DND-41 (cell line): ENCODE measurements around the gene C1QTNF5.

ENCODE experiments used
- ATAC-seq: fragments of 200-7000 bp; cut with Tn5 transposase; 3 replicates; pipeline ENCODE4 v1.9.1; 2021; ENCODE audit warnings: low read depth; ENCODE audit not compliant: insufficient read depth
- DNase-seq: peaks from one replicate; pipeline ENCODE4 v3.0.0-alpha.2; 2020
- H2AFZ ChIP-seq: 2 replicates; pipeline ENCODE4 v1.6.0; 2012; ENCODE audit warnings: low read depth, low read length
- H3K27ac ChIP-seq: 2 replicates; pipeline ENCODE4 v1.5.1; 2012; ENCODE audit warnings: low read length, inconsistent platforms
- H3K27me3 ChIP-seq: fragments of 200-600 bp; sonication (generic); 2 replicates; pipeline ENCODE4 v1.6.0; 2012; ENCODE audit warnings: low read length, mild to moderate bottlenecking, inconsistent platforms; ENCODE audit not compliant: insufficient read depth, poor library complexity
- H3K36me3 ChIP-seq: 2 replicates; pipeline ENCODE4 v1.5.1; 2012; ENCODE audit warnings: low read length, inconsistent platforms; ENCODE audit not compliant: insufficient read depth
- H3K4me1 ChIP-seq: 2 replicates; pipeline ENCODE4 v1.5.1; 2012; ENCODE audit warnings: mild to moderate bottlenecking, low read length; ENCODE audit not compliant: insufficient read depth
- H3K4me2 ChIP-seq: 2 replicates; pipeline ENCODE4 v1.6.0; 2012; ENCODE audit warnings: mild to moderate bottlenecking, moderate library complexity, low read length, inconsistent platforms; ENCODE audit not compliant: insufficient read depth
- H3K4me3 ChIP-seq, 2 experiments: fragments of 200-600 bp in 1 of 2; shearing (Covaris generic) in 1 of 2; 2 replicates each; pipeline ENCODE4 v1.5.1; 2012 to 2016; ENCODE audit warnings: inconsistent platforms in 2 of 2, low read length in 2 of 2, mild to moderate bottlenecking in 2 of 2, low read depth in 1 of 2, moderate library complexity in 1 of 2
- H3K79me2 ChIP-seq: 2 replicates; pipeline ENCODE4 v1.6.0; 2012; ENCODE audit warnings: low read length, inconsistent platforms; ENCODE audit not compliant: insufficient read depth
- H3K9ac ChIP-seq: 2 replicates; pipeline ENCODE4 v1.6.0; 2012; ENCODE audit warnings: low read depth, mild to moderate bottlenecking, inconsistent platforms, low read length, moderate library complexity
- H3K9me3 ChIP-seq: 2 replicates; pipeline ENCODE4 v1.5.1; 2012; ENCODE audit warnings: low read length, moderate library complexity, mild to moderate bottlenecking, inconsistent platforms; ENCODE audit not compliant: insufficient read depth, severe bottlenecking
- H4K20me1 ChIP-seq: 2 replicates; pipeline ENCODE4 v1.6.0; 2012; ENCODE audit warnings: low read length; ENCODE audit not compliant: insufficient read depth
- EZH2 ChIP-seq: IDR thresholded peaks from 3 replicates; pipeline ENCODE4 v1.6.1; 2012; ENCODE audit warnings: borderline replicate concordance, low read depth, mild to moderate bottlenecking, moderate library complexity, low read length, inconsistent platforms; ENCODE audit not compliant: severe bottlenecking
- TF ChIP-seq, protein P1 (sequence below): IDR thresholded peaks from 2 replicates; pipeline ENCODE4 v1.5.1; 2012; ENCODE audit warnings: borderline replicate concordance, low read length, moderate library complexity, mild to moderate bottlenecking; ENCODE audit not compliant: poor library complexity, severe bottlenecking; ENCODE audit errors: extremely low read depth

C1QTNF5 gene

DNA sequence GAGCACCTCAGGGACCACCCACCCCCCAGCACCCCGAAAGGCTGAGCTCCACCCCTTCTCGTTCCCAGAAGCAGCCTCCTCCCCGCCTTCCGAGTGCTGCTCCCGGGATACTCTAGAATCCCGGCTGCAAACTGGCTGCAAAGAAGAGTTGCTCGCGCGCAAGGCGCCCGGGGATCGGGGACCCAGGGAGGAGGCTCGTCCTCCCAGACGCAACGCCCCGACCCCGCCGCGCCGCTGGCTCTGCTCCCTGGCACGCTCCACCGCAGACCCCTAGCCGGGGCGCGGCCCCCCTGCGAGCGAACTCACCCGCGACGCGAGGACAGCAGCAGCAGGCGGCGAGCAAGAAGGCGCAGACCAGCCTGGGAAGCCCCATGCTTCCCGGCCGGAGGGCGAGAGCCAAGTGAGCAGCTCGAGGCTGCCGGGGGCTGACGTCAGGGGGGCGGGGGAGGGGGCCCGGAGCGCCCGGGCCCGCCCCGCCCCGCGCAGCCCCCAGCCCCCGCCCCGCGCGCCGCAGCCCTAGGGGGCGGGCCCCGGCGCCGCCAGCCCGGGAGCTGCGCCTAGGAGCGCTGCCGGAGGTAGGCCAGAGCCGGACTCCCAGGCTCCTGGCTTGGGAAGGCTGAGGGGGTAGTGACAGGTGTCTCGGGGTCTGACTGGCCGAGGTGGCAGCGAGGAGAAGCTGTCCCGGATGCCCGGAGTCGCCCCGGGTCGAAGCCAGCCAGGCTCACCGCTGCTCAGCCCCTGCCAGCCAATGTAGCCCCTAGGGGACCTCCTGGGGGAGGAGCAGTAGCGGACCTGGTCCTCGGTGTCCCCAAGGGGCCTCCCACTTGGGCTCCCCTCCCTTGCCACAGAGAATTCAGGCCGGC, 23.7 kb downstream of the C1QTNF5 start, which contains the start of gene MCAM:
Gene MCAM (minus strand): TSS at position 402 of the 863 bp plus-strand sequence. CDS start 29 bp downstream, at position 373.
- Histone ChIP-seq H4K20me1 (peaks cover 19% of the 10 kb centered on the region), H3K4me1 (peaks cover 39% of the 10 kb centered on the region), H3K4me2 (peak within 1 kb of the TSS; percentile 97), H3K27ac (no peak within 1 kb of the TSS), H3K79me2 (no peaks in the 10 kb centered on the region), H3K9me3 (no peaks in the 10 kb centered on the region), H3K27me3 (peaks cover 53% of the 10 kb centered on the region), H2AFZ (peak within 1 kb of the TSS; percentile 70), H3K9ac (peak within 1 kb of the TSS; percentile 64), H3K4me3 (peak within 1 kb of the TSS; percentile 37 to 65; a peak in 3 of 4 replicates), H3K36me3 (no peaks in the 10 kb centered on the region)
- TF ChIP-seq, protein P1, sequence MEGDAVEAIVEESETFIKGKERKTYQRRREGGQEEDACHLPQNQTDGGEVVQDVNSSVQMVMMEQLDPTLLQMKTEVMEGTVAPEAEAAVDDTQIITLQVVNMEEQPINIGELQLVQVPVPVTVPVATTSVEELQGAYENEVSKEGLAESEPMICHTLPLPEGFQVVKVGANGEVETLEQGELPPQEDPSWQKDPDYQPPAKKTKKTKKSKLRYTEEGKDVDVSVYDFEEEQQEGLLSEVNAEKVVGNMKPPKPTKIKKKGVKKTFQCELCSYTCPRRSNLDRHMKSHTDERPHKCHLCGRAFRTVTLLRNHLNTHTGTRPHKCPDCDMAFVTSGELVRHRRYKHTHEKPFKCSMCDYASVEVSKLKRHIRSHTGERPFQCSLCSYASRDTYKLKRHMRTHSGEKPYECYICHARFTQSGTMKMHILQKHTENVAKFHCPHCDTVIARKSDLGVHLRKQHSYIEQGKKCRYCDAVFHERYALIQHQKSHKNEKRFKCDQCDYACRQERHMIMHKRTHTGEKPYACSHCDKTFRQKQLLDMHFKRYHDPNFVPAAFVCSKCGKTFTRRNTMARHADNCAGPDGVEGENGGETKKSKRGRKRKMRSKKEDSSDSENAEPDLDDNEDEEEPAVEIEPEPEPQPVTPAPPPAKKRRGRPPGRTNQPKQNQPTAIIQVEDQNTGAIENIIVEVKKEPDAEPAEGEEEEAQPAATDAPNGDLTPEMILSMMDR: no peak
- TF ChIP-seq EZH2: peak; percentile 11
- peak; percentile 45 for ATAC-seq
- peak; percentile 39 for DNase-seq

DNA sequence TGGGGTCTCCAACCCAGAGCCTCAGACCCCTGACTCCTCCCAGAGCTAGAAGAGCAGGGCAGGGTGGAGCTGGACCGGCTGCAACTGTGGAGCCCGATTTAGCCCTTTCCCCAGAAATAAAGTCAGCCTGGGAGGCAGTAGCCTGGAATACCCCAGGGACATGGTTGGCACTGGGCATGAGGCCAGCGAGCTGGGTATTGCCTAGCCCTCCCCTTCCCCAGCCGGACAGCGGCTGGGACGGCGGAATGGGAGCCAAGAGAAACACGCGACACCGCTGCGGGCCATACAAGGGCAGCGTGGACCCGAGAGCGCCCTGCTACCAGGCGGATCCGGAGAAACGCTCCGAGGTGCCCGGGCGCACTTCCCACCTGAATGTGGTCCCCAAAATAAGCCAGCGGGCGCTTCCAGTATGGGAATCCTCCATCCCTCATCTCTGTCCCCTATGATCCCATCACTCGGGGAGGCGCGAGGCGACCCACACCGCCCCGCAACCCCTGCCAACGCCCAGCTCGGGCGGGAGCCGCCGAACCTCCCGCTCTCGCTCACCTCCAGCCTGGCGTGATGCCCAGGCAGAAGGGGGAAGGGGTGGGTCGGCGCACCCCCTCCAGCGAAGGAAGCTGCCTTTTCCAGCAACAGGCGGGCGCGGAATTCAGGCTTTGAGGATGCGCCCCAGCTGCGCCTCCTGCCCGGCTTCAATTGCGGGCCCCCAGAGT, 24.5 kb downstream of the C1QTNF5 start:
- Histone ChIP-seq H3K27ac (no peak overlapping the region), H2AFZ (peak overlapping the region; percentile 70; the same call in 1 of the 2 replicates)
- peak; percentile 92 for TF ChIP-seq EZH2
- TF ChIP-seq, protein P1: no peak

DNA sequence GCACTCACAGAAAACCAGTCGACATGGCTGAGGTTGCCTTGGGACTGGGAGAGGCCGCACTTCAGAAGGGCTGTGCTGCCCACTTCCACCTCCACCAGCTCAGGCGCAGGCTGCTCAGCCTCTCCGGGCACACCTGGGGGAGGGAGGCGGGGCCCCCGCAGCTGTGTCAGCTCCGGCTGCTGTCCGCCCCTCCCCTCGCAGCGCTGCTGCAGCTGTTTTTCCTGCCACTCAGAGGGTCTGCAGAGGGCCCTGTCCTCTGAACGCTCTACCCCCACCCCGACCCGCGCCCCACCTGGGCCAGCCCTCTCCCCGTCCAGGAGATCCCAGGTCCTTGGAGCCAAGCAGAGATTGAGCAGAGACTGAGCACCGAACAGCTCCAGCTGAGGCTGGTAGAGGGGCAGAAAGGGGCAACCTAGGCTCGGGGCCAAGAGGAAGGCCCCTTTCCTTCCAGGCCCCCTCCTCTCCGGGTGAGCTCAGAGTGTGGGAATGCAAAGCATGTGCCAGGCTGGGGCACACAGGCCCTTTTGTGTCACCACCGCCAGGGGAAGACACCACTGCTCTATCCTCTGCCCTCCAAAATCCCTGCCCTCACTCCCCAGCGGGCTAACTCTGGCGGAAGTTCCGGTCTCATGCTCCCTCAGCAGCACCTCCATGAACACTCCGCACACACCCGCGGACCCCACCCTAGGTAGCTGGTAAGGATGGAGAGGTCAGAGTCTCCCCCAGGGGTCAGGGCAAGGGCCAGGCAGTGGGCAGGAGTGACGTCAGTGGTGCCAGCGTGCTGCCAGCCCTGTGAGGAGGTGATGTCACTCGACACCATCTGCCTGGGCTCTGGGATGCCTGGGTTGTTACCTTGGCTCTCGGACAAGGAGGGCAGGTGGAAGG, 25.3 kb downstream of the C1QTNF5 start:
- H3K27me3 ChIP-seq: peaks cover 51% of the 10 kb centered on the region
- peak; percentile 77 for ATAC-seq
- DNase-seq: peak; percentile 78
- H3K4me2 ChIP-seq: peak overlapping the region; percentile 97
- H4K20me1 ChIP-seq: peaks cover 19% of the 10 kb centered on the region
- H3K27ac ChIP-seq: no peak overlapping the region
- no peaks in the 10 kb centered on the region for H3K9me3 ChIP-seq
- H3K9ac ChIP-seq: peak overlapping the region; percentile 64; the same call in 1 of the 2 replicates
- no peak for TF ChIP-seq EZH2
- TF ChIP-seq, protein P1: no peak
- H2AFZ ChIP-seq: peak overlapping the region; percentile 62
- H3K79me2 ChIP-seq: no peaks in the 10 kb centered on the region
- H3K4me3 ChIP-seq: peak overlapping the region in 1 of 2 experiments; percentile 65; a peak in 2 of 4 replicates
- H3K4me1 ChIP-seq: peaks cover 27% of the 10 kb centered on the region
- no peaks in the 10 kb centered on the region for H3K36me3 ChIP-seq

More for the DNA sequence above, 24.5 kb downstream of the C1QTNF5 start:
- Histone ChIP-seq H4K20me1 (peaks cover 19% of the 10 kb centered on the region), H3K4me1 (peaks cover 35% of the 10 kb centered on the region), H3K4me3 (peak overlapping the region; percentile 37 to 65; a peak in 3 of 4 replicates), H3K36me3 (no peaks in the 10 kb centered on the region), H3K9ac (peak overlapping the region; percentile 64), H3K27me3 (peaks cover 51% of the 10 kb centered on the region), H3K9me3 (no peaks in the 10 kb centered on the region), H3K4me2 (peak overlapping the region; percentile 97), H3K79me2 (no peaks in the 10 kb centered on the region)
- ATAC-seq (no peak), DNase-seq (no peak)
